Spinal cord (tissue), 10 donors: Measurements from ENCODE around the gene BBX. TPM values are rescaled to one million over a fixed set of nuclear protein-coding genes. Genes with fewer than 3 reads are reported as not detected.
A peak's percentile ranks its signal among the peaks of the same experiment; 100 is the strongest.

Source experiments
- DNase-seq, 6 donors: peaks; one replicate each; pipeline versions ENCODE4 v3.0.0 to v3.0.0-alpha.2; 2013 to 2015; ENCODE audit warnings: low spot score in 6 of 6, low read depth in 4 of 6
- H3K27ac ChIP-seq: one replicate; pipeline ENCODE4 v1.5.1; 2013; ENCODE audit warnings: low read depth, low read length, control low read depth
- H3K27me3 ChIP-seq: one replicate; pipeline ENCODE4 v1.6.1; 2013; ENCODE audit warnings: low read length; ENCODE audit not compliant: control insufficient read depth, insufficient read depth
- H3K36me3 ChIP-seq: one replicate; pipeline ENCODE4 v1.6.1; 2013; ENCODE audit warnings: low read length; ENCODE audit not compliant: control insufficient read depth, insufficient read depth
- H3K4me1 ChIP-seq: one replicate; pipeline ENCODE4 v1.6.1; 2013; ENCODE audit warnings: low read length; ENCODE audit not compliant: control insufficient read depth, insufficient read depth
- H3K4me3 ChIP-seq: one replicate; pipeline ENCODE4 v1.5.1; 2013; ENCODE audit warnings: low read depth, low read length, control low read depth
- H3K9me3 ChIP-seq: one replicate; pipeline ENCODE4 v1.6.1; 2013; ENCODE audit warnings: low read length; ENCODE audit not compliant: control insufficient read depth, insufficient read depth
- WGBS: methylation state at CpG from one replicate; pipeline ENCODE4 v1.1.5; 2013; ENCODE audit warnings: missing lambda C conversion rate; ENCODE audit not compliant: insufficient coverage; 5-methylcytosine and 5-hydroxymethylcytosine counted together
- polyA plus RNA-seq, 2 donors: library from polyadenylated mRNA; unstranded; fragments of 120-200 nt; gene quantifications; one replicate each; pipeline ENCODE4 v1.2.1, GENCODE V29; 2013; ENCODE audit not compliant: insufficient read length in 2 of 2
- total RNA-seq, 2 donors: library from RNA; depleted of rRNA in 1 of 2; stranded (reverse); fragments of 120-200 nt in 1 of 2; fragments of >200 nt in 1 of 2; gene quantifications; one replicate each; pipeline versions ENCODE4 v1.2.3 to v1.2.4, GENCODE V29; 2013 to 2014
- donor health status: healthy.

The BBX gene
- total and polyA plus RNA-seq, 4 donors, result 20.6 to 72.0 (median 49.1) TPM

DNA sequence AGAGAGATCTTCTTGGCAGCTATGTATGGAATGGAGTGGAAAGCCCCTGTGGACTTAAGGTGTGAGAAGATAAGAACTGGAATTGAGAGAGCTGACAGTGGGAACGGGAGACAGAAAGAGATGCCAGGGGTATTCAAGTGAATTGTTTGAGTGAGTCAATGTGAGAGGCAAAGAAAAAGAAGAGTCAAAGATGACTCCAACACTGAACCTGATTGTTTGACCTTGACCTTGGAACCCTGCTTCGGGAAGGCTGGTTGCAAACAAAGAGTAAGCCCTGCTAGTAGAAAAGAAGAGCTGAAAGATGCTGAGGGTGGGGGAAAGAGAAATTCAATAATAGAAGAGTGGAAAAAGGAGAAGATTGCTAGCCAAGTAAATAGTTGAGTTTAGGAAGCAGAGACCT lies 238.6 kb downstream of the BBX start:
- Histone ChIP-seq H3K4me3 (no peak overlapping the region), H3K9me3 (peaks cover 2% of the 10 kb centered on the region), H3K4me1 (no peaks in the 10 kb centered on the region), H3K27me3 (no peaks in the 10 kb centered on the region), H3K36me3 (no peaks in the 10 kb centered on the region), H3K27ac (no peak overlapping the region)
- 33% methylated on average over 2 of the region's 2 CpGs for WGBS
- no peak for DNase-seq

DNA sequence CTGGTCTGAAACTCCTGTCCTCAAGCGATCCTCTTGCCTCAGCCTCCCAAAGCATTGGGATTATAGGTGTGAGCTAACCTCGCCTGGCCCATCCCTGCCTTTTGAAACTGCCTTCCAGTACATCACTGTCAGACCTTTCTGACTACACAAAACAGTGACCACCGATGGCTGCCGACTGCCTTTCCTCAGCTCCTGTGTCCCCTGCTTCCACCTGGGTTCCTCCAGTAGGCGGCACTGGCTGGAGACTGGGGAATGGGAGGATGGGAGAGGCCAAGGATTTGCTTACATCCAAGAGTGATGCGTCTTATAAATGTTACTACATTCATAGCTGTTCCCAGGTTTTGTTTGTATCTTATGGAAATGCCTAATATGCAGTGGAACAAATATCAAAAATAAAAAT lies 242.8 kb downstream of the BBX start:
- Histone ChIP-seq H3K4me3 (no peak overlapping the region), H3K9me3 (peaks cover 2% of the 10 kb centered on the region), H3K27ac (no peak overlapping the region), H3K27me3 (no peaks in the 10 kb centered on the region), H3K4me1 (no peaks in the 10 kb centered on the region), H3K36me3 (no peaks in the 10 kb centered on the region)
- no peak for DNase-seq
- WGBS, result 100% methylated on average over 1 of the region's 6 CpGs

DNA sequence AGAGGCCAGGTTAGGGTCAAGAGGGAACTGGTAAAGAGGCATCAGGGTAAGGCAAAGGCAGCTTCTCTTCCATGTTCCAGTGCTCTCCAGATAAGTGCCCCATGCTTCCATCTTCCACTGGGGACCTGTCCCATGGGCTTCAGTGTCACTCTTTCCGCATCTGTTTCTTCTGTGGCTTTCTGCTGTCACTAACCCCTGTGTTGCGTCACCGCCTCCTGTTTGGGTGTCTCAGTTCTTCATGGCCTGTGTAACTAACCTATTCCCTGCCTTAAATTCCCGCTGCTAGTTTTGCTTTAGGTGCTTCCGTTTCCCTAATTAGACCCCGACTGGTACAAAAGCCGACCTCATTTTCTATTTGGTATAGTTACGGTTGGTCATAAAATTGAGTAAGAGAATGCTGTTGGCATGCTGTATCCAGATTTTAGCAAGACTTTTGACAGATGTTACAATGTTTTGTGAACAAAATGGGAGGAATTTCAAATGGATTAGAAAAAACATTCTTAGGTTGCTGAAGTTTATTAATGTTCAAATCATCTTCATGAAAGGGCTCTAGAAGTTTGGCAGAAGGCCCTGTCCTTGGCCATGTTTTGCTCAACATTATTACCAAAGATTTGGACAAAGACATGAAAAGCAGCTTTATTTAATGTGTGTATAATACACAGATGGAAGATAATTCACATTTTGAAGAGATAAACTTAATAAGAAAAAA lies 245.3 kb downstream of the BBX start:
- 96% methylated on average over 6 of the region's 8 CpGs for WGBS
- H3K27me3 ChIP-seq, result no peaks in the 10 kb centered on the region
- H3K36me3 ChIP-seq, result no peaks in the 10 kb centered on the region
- H3K4me3 ChIP-seq, result no peak overlapping the region
- peaks cover 2% of the 10 kb centered on the region for H3K9me3 ChIP-seq
- DNase-seq, result no peak
- no peak overlapping the region for H3K27ac ChIP-seq
- no peaks in the 10 kb centered on the region for H3K4me1 ChIP-seq

DNA sequence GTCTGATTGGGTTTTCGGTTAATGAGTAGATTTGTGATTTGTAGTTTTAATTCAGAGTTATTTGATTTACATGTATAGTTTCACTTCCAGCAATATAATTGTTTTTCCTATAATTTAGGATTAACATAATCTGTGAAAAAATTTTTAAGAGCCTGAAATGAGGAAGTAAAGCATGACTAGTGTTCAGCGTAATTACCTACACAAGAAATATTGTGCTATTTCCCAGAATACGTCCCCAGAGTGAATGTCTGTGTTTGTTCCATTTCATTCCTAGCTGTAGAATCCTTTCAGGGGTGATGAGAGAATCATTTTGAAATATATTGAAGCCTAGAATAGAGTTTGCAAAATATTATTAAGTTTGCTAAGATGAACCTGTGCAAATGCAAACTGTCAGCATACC lies 247.1 kb downstream of the BBX start:
- Histone ChIP-seq H3K4me3 (no peak overlapping the region), H3K27ac (no peak overlapping the region), H3K4me1 (no peaks in the 10 kb centered on the region), H3K36me3 (no peaks in the 10 kb centered on the region), H3K27me3 (no peaks in the 10 kb centered on the region), H3K9me3 (peaks cover 2% of the 10 kb centered on the region)
- WGBS, result no CpG with 5 or more reads among the region's 3 CpGs
- peak in 2 of 6 donors; percentile 25 to 86 for DNase-seq

DNA sequence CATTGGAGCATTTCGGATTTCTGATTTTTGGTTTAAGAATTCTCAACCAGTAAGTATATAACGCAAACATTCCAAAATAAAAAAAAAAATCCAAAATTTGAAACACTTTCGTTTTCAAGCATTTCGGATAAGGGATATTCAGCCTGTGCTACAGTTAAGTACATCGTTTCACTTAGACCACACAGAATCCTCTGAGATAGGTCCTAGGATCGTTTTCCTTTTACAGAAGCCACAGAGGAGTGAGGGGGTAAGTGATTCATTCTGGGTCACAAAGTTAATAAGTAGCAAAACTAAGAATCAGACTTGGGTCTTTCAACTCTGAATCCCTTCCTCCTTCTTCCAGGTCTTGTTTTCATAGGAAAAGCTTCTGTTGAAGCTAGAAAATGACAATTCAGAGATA lies 249.3 kb downstream of the BBX start:
- no peaks in the 10 kb centered on the region for H3K36me3 ChIP-seq
- whole genome bisulfite sequencing, result 100% methylated on average over 1 of the region's 6 CpGs

GRCh38 chr3:107775974-107776373 lies 253.2 kb downstream of the BBX start:
- no peak overlapping the region for H3K4me3 ChIP-seq
- no peaks in the 10 kb centered on the region for H3K4me1 ChIP-seq
- no peaks in the 10 kb centered on the region for H3K9me3 ChIP-seq
- H3K27me3 ChIP-seq, result no peaks in the 10 kb centered on the region
- no peak overlapping the region for H3K27ac ChIP-seq
- no CpG with 5 or more reads among the region's 1 CpG for WGBS
- no peaks in the 10 kb centered on the region for H3K36me3 ChIP-seq
- DNase-seq, result peak in 2 of 6 donors; percentile 24 to 67

More for the DNA sequence above, 249.3 kb downstream of the BBX start:
- no peaks in the 10 kb centered on the region for H3K27me3 ChIP-seq
- no peaks in the 10 kb centered on the region for H3K4me1 ChIP-seq
- H3K27ac ChIP-seq, result no peak overlapping the region
- DNase-seq, result no peak
- H3K9me3 ChIP-seq, result no peaks in the 10 kb centered on the region
- no peak overlapping the region for H3K4me3 ChIP-seq

DNA sequence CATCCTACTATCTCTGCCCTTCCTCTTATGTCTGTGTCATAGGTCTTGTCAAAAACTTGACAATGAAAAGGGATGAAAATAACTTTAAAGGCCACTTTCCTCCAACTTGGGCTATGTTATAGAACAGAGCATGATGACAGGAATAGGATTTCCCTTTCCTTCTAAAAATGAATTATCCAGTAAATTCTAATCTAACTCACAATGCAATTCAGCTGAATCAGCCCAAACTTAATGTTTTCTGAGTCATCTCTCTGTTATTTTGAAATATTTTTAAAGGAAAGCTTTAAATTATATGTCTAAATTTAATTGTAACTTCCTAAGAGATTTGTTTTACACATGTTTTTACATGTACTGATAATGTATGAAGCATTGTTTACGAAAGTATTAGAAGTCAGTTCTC lies 258.5 kb downstream of the BBX start:
- Histone ChIP-seq H3K36me3 (no peaks in the 10 kb centered on the region), H3K9me3 (no peaks in the 10 kb centered on the region), H3K4me3 (no peak overlapping the region), H3K27ac (no peak overlapping the region), H3K4me1 (no peaks in the 10 kb centered on the region), H3K27me3 (no peaks in the 10 kb centered on the region)
- no CpG with 5 or more reads among the region's 1 CpG for WGBS
- no peak for DNase-seq

DNA sequence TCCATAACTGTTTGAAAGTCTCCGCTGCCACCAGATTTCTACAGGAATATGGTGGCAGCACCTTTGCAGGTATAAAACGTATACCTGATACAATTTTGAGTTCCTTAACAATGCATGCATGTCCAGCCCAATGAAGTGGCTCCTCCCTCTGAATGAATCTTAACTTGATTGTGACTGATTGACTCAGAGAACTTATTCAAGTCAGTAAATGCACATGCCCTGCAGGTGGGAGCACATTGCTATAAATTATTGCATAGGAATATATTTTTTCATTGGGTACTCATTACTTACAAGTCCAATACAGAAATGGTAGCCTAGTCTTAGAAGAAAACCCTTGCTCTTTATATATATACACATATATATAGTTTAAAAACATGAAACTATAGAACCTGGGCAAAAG lies 259.3 kb downstream of the BBX start:
- no CpG with 5 or more reads among the region's 2 CpGs for WGBS
- DNase-seq, result no peak
- H3K4me1 ChIP-seq, result no peaks in the 10 kb centered on the region
- no peak overlapping the region for H3K4me3 ChIP-seq
- no peaks in the 10 kb centered on the region for H3K36me3 ChIP-seq
- no peaks in the 10 kb centered on the region for H3K27me3 ChIP-seq
- H3K9me3 ChIP-seq, result no peaks in the 10 kb centered on the region
- no peak overlapping the region for H3K27ac ChIP-seq

GRCh38 chr3:107790612-107791011 lies 267.9 kb downstream of the BBX start:
- 100% methylated on average over 3 of the region's 6 CpGs for WGBS
- Histone ChIP-seq H3K4me1 (no peaks in the 10 kb centered on the region), H3K27ac (no peak overlapping the region), H3K27me3 (no peaks in the 10 kb centered on the region), H3K36me3 (no peaks in the 10 kb centered on the region), H3K9me3 (no peaks in the 10 kb centered on the region), H3K4me3 (no peak overlapping the region)
- no peak for DNase-seq

DNA sequence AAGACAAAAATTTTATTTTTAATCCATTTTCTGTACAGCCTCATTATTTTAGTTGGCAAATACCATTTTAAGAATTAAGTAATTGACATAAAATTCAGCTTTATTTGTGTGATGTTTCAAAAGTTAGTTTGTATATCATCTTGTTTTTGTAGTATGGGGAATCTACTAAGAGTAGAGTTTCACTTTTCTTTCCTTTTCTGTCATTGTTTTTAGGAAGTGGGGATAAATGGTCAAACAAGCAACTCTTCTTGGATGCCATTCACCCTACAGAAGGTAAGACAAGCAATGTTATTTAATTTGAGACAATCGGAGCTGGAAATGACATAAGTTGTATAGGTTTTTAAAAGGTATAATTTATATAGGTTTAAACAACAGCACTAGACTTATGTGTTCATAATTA lies 268.3 kb downstream of the BBX start:
- Histone ChIP-seq H3K4me1 (no peaks in the 10 kb centered on the region), H3K27ac (no peak overlapping the region), H3K27me3 (no peaks in the 10 kb centered on the region), H3K36me3 (no peaks in the 10 kb centered on the region), H3K4me3 (no peak overlapping the region), H3K9me3 (no peaks in the 10 kb centered on the region)
- no peak for DNase-seq
- no CpG with 5 or more reads among the region's 1 CpG for WGBS
